Measurements from ENCODE around the gene ANKAR.
"Not testable (repeated sequence)": the region's sequence is repeated elsewhere in the genome, so short reads cannot be mapped to it uniquely, and the experiment has no call there.

The ANKAR gene

DNA sequence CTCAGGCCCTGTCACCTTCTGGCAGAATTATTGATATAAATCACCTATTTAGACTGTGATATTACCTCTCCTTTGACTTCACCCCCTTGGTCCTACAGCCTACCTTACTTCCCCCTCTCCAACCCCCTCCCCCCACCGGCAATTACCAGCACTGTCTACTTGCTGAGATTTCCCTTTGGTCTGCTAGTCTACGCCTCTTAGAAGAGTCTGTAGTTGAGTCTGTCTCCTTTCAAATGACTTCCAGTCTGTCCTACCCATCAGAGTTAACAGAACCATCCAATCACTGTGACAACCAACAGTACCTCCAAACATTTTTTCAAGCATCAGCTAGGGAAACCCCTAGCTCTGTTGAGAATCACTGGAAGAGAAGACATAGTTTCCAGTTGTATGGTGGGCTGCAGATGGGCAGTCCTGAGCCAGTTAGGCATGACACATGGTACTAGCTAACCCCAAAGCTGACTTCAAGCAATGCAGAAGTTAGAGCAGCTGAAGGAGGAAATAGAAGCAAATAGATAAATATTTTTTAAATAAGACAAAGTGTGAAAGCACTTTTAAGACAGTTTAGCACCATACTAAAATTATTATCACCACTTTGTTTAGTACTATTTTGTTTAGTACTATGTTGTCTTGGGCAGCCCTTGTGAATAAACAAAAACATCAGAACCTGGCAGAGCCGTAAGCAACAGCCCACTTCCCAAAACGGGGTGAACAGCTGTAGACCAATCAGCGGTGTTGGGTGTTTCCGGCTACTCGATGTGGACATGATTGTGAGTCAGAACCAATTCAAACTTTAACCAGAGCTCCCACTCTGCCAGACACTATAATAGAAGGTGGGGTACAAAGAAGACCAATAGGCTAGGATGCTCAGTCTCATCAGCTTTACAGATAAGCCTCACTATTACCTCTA lies 15.9 kb upstream of the ANKAR start:
- FAIRE-seq, result no peak

DNA sequence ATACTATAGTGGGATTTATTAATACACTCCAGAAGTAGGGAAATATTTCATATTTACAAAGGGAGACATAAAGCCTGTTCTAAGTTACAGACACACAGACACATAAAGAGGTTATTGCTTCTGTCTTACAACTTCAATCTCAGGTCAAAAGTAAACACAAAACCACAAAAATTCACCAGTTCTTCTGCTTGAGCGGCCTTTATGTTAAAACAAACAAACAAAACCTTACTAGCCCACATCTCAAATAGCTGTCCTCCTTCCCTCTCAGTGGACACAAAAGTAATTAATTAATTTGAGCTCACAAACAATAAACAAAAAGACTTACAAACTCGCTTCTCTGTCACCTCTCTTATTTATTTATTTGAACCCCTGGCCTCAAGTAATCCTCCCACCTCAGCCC lies 14.7 kb upstream of the ANKAR start:
- FAIRE-seq, result no peak

DNA sequence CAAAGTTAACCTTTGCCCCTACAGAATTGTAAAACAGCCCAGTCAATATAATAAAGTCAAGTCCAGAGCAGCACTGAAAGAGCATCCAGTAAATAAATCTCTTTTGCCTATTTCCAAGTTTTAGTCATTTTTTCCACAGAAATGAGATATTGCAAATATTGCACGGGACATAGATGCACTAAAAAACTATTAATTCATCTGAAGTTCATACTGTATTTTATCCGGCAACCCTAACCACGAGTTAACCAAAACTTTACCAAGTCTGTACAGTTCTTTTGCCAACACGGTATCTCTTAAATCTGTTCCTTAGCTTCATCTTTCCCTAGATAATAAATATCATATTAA lies 13.7 kb upstream of the ANKAR start:
- FAIRE-seq, result no peak

DNA sequence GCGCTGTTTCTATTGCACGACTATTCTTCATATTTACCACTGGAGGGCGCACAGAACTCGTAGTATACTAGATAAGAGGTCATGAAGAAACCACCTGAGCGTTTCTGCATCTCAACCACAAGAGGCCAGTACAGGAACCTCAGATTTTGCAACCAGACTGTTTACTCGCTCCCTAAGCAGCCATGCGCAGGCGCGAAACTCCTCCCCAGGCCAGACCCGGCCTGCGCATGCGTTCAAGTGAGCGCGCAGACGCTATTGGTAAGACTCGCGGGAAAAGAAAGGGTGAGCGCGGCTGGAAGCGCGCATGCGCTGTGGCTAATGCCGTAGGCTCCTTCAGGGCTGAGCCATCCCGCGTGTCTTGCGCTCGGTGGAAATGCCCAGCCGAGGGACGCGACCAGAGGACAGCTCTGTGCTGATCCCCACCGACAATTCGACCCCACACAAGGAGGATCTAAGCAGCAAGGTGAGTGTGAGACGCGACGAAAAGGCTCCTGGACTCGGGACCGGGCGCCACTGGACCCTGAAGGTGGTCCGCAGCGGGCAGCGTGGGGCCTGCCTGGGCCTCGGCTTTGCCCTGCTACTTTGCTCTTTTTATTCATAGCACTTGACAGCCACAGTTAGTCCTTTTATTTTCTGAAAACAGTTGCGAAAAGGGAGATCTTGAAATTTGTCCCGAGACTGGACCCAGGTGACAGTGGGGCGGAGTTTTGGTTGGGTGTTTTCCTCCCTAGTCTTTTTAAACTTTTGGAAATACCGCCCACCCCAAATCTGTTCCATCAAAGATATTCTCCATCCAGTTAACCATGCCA lies 13.1 kb upstream of the ANKAR start, which contains the start of gene ASNSD1:
Gene ASNSD1, plus strand, starts transcription at position 312 of the 809 bp plus-strand sequence. CDS start 4,674 bp downstream, outside the sequence.
- FAIRE-seq, result peak; percentile 99

DNA sequence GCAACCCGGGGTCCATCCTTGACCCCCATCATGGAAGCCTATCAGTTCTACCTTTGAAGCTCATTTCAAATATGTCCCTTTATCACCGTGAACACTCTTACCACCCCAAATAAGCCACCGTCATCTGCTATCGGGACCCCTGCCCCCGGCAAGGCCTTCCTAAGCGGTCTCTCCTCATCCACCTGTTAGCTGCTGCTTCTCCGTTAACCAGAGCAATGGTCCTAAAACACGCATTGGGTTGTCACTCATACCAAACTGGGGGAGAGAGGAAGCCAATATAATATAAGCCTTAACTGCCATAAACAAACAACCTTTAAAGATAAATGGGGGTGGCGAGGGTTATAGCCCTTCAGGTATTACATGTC lies 12.5 kb upstream of the ANKAR start:
- FAIRE-seq, result no peak

DNA sequence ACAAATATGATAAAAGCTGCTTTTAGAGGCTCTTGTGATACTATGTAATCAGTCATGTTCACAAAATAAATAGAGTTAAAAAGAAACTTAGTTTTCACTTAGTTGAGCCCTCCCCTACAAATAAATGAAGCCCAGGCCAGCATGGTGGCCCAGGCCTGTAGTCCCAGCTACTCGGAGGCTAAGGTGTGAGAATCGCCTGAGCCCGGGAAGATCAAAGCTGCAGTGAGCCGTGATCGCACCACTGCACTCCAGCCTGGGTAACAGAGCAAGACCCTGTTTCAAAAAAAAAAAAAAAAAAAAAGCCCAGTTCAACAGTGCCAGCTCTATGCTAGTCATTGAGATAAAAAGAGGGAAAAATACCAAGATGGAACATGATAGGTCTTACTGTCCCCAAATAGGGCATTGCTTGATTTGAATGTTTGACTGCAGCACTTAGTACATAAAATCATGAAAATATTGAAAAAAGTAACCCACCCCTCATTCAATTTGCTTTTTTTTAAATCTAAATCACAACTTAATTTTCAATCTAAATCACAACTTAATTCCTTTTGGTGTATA lies 11.7 kb upstream of the ANKAR start:
- FAIRE-seq, result no peak

DNA sequence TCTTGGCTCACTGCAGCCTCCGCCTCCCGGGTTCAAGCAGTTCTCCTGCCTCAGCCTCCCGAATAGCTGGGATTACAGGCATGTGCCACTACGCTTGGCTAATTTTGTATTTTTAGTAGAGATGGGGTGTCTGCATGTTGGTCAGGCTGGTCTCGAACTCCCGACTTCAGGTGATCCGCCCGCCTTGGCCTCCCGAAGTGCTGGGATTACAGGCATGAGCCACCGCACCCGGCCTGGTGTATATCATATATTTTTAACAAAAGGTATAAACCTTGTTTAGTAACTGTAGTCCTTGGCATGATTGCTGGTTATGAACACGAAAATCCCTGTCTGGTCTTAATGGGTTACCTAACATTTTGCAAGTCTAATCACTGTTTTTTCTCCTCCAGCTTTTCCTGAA lies 11.2 kb upstream of the ANKAR start:
- FAIRE-seq, result not testable (repeated sequence)

DNA sequence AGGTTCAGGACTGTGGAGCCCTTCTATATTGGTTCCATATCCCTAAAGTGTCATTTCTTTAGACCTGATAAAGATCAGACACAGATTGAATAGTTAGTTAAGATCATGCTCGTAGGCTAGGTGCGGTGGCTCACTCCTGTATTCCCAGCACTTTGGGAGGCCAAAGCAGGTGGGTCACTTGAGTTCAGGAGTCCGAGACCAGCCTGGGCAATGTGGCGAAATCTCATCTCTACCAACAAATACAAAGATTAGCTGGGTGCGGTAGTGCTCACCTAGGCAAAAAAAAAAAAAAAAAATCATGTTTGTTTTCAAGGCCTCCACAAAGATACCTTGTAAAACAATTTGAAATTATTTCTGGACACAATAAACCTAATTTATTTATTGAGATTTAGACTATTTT lies 4.6 kb upstream of the ANKAR start:
- FAIRE-seq, result no peak

DNA sequence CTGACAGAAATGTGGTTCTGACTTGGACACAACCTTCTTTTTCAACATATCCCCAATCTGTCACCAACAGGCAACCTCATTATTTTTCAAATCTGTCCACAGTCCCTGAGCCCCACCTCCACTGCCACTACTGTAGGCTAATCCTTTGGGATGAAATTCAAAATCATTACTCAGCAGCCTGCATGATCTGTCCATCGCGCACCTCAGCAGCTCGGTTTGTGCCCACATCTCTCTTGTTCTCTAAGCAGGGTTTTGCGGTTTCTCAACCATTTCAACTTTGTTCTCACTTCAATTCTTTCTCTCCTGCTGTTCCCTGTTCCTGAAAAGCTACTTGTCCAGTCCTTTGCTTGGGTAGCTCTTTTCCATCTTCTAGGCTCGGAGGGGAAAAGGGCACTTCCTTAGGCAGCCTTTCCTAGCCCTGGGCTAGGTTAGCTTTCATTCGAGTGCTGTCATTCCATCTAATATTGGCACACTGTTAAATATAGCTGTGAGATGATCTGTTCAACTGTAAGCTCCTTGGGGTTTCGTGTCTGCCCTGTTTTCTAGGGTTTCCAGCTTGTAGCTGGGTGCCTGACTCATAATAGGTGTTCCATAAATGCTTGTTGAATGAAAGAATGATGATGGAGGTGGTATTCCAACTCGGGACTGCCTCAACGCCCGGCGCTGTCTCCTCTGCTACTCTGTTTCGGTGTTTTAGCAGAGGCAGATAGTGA lies 653 bp upstream of the ANKAR start:
- no peak for FAIRE-seq

DNA sequence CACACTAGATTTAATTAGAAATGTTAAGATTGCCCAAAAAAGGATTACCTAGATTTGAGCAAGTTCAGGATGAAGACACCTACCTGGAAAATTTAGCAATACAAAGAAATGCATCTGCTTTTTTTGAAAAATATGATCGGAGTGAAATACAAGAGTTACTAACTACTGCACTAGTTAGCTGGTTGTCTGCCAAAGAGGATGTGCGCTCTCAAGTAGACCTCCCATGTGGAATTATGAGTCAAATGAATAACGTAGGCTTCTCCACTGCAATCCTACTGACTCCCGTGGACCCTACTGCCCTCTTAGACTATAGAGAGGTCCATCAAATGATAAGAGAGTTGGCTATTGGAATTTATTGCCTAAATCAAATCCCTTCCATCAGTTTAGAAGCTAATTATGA lies 2.0 kb downstream of the ANKAR start:
- FAIRE-seq, result no peak

DNA sequence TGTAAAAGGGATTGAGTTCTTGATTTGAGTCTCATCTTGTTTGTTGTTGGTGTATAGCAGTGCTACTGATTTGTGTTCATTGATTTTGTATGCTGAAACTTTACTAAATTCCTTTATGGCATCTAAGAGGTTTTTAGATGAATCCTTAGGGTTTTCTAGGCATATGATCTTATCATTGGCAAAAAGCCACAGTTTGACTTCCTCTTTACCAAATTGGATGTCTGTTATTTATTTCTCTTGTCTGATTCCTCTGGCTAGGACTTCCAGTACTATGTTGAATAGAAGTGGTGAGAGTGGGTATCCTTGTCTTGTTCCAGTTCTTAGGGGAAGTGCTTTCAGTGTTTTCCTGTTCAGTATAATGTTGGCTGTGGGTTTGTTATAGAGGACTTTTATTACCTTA lies 4.8 kb downstream of the ANKAR start:
- no peak for FAIRE-seq

DNA sequence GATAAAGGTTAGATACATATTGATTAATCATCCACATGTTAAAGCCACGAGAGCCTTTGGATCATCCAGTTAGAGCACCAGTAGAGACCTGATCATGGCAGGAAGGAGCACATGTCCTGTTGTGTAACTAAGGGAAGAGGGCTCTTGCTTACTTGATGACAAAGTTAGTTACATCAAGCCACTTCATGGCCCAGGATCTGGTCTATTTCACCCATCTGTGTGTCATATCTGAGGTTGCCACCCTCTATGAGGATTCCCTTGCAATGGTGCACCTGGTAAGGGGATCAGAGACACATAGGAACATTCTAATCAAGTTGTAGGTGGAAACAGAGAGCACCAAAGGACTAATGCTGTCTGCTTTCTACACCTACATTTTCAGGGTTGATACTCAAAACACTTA lies 6.7 kb downstream of the ANKAR start:
- no peak for FAIRE-seq

DNA sequence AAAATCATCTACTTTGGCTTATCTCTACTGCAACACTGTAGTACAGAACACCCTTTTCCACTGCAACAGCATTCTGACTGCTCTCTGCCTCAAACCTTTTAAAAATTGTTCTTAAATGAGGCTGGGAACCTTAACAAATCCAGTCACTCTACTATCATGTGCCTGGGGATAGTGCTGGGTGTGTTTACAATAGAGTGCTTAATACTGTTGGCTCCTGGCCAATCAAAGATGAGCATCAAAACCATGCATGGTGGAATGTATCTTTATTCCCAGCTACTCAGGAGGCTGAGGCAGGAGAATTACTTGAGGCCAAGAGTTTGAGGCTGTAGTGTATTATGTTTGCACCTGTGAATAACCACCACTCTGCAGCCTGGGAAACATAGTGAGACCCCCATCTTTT lies 7.4 kb downstream of the ANKAR start:
- no peak for FAIRE-seq

DNA sequence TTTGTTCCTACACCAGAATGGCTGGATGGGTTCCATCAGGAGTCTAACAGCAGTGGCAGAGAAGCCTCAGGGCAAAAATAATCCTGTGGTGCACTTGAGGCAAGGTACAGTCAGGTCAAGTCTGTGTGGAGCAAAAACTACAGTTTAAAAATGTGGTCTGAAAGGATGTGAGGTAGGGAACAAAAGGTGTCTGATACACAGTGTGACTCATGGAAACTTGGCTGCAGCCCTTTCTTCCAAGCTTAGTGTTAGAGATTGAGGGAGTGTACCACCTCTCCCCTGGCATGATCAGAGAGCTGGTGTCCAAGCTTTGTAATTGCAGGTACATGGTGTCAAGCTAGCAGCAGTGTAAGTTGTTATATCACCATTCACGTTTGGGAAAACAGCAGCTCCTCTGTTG lies 8.9 kb downstream of the ANKAR start:
- FAIRE-seq, result no peak

DNA sequence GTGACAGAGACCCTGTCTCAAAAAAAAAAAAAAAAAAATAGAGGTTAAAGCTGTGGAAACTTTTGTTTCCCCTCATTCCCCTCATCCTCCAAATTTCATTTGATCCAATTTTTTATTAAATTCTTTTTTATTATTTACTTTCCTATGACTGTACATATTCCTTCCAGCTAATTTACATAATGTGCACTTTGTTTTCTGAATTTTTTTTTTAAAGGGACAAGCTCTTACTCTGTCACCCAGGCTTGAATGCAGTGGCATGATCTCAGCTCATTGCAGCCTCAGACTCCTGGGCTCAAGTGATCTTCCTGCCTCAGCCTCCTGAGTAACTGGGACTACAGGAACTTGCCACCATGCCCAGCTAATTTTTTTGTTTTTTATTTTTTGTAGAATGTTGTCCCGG lies 10.3 kb downstream of the ANKAR start:
- no peak for FAIRE-seq

DNA sequence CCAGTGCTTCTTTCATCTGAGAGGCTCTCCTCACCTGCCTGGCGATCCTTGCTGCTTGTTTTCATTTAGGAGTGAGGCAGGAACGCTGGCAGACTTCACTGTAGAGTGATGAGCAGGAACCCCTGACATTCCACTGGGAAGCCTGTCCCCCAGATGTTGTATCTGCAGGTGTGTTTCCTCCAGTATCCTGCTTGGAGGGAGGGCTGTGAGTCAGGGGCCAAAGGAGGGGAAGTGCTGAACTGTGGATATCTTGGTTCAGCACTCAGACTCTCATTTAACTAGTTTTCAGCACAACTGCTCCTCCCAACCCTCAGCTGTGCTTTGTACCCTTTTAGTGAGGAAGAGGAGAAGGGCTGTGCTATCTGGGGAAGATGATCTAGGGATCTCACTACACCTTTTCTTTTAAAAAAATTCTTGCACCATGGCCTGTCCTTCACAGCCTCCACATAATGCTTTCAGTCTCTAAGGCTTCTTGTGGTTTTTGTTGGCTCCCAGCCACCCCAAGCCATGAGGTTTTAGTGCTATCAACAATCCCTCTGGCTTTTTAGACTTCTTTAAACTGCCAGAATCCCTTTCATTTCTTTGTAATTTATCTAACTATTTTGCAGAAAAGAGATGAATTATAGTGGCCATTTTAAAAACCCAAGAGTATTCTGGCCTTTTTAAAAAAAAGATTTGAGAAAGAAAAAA lies 11.2 kb downstream of the ANKAR start:
- FAIRE-seq, result no peak

DNA sequence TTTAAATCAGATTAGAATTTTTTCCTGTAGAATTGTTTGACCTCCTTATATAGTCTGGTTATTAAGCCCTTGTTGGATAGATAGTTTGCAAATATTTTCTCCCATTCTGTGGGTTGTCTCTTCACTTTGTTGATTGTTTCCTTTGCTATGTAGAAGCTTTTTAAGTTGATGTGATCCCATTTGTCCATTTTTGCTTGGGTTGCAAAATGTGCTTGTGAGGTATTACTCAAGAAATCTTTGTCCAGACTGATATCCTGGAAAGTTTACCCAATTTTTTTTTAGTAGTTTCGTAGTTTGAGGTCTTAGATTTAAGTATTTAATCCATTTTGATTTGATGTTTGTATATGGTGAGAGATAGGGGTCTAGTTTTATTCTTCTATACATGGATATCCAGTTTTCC lies 13.3 kb downstream of the ANKAR start:
- FAIRE-seq, result not testable (repeated sequence)

DNA sequence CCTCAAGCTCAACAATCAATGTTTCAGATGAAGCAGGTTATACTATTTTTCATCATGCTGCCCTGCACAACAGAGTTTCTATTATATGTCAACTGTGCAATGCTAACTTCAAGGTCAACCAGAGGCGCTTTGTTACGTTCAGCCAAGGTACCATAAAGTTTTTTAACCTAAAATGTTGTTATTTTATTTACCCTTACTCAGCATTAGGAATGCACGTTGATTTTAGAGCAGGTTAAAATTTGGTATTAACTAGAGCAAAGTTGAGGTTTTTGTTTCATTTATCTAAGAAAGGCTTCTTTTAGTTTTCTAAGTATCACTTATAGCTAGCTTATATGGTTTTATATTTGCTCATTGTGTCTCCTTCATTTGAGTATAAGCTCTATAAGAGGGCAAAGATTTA lies 21.8 kb downstream of the ANKAR start:
- FAIRE-seq, result no peak

DNA sequence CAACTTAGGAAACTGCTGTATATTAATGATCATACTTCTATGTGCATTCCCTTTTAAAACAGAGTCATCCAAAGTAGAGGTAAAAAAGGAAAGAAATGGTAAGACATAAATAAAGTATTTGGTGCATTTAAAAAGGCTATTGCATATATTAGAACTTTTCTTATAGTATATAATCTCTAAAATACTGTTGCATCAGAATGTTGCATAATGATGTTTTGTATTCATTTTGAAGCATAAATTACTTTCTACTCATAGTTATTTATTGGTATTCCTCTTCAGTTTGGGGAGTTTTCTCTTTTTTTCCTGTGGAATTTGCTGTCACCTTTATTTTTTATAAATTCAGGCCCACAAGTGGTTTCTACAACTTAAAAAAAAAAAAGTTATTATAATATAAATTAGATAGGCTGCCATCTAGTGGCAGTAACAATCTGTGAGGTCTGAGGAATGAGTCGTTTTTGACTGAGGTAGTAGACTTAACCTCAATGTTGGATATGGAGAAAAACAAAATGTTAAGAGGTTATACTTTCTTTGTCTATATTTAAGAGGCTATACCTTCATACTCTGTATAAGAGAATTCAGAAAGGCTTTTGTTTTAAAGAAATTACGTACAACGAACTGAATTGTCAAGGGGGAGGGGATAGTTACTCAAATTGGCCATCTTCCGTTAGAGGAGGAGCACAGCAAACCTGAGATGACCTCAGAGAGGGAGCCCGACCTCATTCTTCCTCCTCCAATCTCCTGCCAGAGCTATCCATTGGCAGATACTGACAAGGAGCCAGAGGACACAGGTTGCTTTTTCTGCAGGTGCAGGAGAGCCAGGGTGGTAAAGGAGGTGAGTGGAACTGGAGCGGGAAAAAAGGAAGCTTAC lies 23.8 kb downstream of the ANKAR start:
- peak; percentile 97 for FAIRE-seq

DNA sequence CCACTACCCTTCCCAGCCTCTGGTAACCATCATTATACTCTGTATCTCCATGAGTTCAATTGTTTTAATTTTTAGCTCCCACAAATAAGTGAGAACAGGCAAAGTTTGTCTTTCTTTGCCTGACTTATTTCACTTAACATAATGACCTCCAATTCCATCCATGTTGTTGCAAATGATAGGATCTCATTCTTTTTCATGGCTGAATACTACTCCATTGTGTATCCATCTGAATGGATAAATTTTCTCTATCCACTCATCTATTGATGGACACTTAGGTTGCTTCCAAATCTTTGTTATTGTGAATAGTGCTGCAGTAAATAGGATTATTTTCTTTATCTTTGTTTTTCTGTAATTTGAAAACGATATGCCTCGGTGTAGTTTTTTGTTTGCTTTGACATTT lies 26.2 kb downstream of the ANKAR start:
- FAIRE-seq, result no peak

DNA sequence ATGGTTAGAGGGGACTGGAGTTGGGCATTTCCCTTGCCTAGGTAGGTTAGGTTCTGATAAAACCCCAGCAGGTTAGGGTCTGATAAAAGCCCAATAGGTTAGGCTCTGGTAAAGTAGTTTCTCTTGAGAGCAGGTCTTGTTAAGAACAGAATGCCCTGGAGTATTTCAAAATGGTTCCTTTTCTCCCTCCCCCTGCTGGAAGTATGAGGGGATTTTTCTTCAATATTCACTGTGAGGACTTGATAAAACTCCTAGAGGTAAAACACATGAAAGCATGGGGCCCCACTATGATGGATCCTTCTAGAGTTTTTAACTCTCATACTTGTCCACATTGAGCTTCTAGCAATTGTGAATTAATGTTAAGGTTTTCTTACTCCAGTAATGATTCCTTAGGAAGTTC lies 27.6 kb downstream of the ANKAR start:
- FAIRE-seq, result no peak
